Urinary bladder (tissue), 4 donors: ENCODE measurements around the gene CBFA2T2. TPM values are rescaled to one million over a fixed set of nuclear protein-coding genes. Genes with fewer than 3 reads are reported as not detected.
"Not testable (repeated sequence)": the region's sequence is repeated elsewhere in the genome, so short reads cannot be mapped to it uniquely, and the experiment has no call there.

Experiments used
- DNase-seq: peaks from one replicate; pipeline ENCODE4 v3.0.0-alpha.2; 2015; ENCODE audit errors: extremely low spot score
- H3K27ac ChIP-seq: one replicate; pipeline ENCODE4 v1.5.1; 2013; ENCODE audit warnings: low read depth, mild to moderate bottlenecking, moderate library complexity
- H3K36me3 ChIP-seq: one replicate; pipeline ENCODE4 v1.6.1; 2013; ENCODE audit warnings: mild to moderate bottlenecking, moderate library complexity; ENCODE audit not compliant: insufficient read depth
- H3K4me1 ChIP-seq: one replicate; pipeline ENCODE4 v1.6.1; 2013; ENCODE audit warnings: mild to moderate bottlenecking, moderate library complexity; ENCODE audit not compliant: insufficient read depth
- H3K4me3 ChIP-seq: one replicate; pipeline ENCODE4 v1.5.1; 2013; ENCODE audit warnings: low read depth, low read length
- WGBS: extraction: QIAGEN DNeasy Blood & Tissue Kit; methylation state at CpG from one replicate; pipeline ENCODE4 v1.1.7; 2013; 5-methylcytosine and 5-hydroxymethylcytosine counted together
- polyA plus RNA-seq: library from polyadenylated mRNA; stranded (reverse); fragments of 200-250 nt; gene quantifications from one replicate; pipeline ENCODE4 v1.2.3, GENCODE V29; 2013
- total RNA-seq: library from RNA; depleted of rRNA; stranded (reverse); fragments of >200 nt; gene quantifications from one replicate; pipeline ENCODE4 v1.2.3, GENCODE V29; 2014
- donor health status: healthy with polysubstance abuse.
- donor health status: healthy.

Gene CBFA2T2
- total RNA-seq, result 16.0 TPM
- polyA plus RNA-seq, result 12.5 TPM

DNA sequence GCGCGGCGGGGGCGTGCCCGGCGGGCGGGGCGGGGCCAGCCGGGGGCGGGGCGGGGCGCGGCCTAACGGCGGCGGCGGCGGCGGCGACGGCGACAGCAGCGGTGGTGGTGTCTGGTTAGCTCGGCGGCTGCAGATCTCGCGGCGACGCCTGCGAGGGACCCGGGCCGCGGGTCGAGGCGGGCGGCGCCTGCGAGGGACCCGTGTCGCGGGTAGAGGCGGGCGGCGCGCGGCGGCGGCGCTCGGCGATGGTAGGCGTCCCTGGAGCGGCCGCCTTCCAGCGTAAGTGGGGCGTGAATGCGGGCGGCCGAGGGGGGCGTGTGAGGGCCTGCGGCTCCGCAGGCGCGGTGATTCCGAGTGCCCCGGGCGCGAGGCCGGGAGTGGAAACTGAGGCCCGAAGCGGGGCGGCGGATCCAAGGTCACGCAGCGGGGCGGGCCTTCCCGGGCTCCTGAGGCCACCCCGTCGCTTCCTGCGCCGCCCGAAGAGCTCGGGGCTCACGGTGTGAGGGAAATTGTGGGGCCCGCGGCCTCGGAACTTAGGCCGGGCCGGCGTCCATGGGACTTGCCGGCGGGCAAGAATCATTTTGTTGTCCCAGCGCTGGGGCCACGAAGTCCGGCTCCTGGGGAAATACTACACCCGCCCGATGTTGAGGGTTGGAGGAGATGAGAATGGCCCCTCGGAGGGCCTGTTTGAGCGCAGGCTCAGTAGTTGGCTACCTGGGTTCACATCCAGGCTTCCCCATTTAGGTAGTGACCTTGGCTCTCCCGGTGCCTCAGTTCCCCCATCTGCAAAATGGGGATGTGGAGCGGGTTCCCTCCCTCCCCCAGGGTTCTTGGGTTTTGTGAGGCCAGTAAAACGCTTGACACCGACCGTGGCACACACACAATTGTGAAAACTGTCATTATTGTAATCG is at the start of gene CBFA2T2:
TSS of gene CBFA2T2 (plus strand) at position 74 of the 911 bp plus-strand sequence. CDS start at position 246, 172 bp downstream.
- WGBS, result under 1% methylated on average over 105 of the region's 105 CpGs
- DNase-seq, result peak; percentile 15
- Histone ChIP-seq H3K4me3 (peak within 1 kb of the TSS; percentile 76), H3K27ac (peak within 1 kb of the TSS; percentile 95), H3K4me1 (no peaks in the 10 kb centered on the region), H3K36me3 (no peaks in the 10 kb centered on the region)

GRCh38 chr20:33440562-33440961 is 49.3 kb upstream of the CBFA2T2 start:
- DNase-seq, H3K36me3 ChIP-seq, H3K27ac ChIP-seq, H3K4me3 ChIP-seq, H3K4me1 ChIP-seq: not testable (repeated sequence)
- WGBS, result 94% methylated on average over 7 of the region's 7 CpGs

- Histone ChIP-seq H3K27ac (no peak overlapping the region), H3K4me3 (no peak overlapping the region), H3K36me3 (peaks cover 2% of the 10 kb centered on the region), H3K4me1 (no peaks in the 10 kb centered on the region)
- 72% methylated on average over 7 of the region's 7 CpGs for WGBS
- no peak for DNase-seq
Measured at GRCh38 chr20:33441142-33441955, 48.5 kb upstream of the CBFA2T2 start.

DNA sequence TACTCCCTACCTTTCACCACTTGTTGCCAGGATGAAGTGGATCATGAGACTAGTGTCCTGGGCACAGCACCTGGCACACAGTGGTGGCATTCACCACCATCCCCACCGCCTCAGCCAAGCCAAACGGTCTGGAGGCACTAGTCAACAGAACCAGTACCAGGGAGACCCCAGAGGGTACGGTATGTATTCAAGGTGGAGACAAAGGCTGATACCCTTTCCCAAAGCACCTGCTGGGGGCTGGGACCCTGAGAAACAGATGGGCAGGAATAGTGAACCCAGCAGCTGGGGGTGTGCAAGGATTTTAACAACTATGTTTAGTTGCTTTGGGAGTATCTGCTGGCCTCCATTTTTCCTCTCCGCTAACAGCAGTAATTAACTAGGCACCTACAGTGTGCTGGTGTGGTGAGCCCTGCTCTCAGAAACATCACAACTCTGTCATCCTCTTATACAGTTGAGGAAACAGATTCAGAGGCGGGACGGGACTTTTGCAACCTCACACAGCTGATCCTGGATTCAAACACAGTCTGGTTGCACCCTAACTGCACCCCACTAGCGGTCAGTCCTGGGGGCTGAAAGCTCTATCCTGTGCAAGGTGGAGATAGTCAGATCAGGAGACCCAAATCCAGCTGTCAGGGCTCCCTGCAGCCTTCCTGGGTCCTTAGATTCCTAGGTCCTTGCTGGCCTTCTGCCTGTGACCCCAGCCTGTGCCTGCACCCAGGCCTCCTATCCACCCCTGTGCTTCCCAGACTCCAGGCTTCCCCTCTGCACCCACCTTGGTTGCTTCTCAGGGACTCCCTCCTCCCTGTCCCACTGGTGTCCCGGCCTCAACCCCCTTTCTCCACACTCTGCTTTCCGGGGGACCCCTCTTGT is 47.5 kb upstream of the CBFA2T2 start:
- no peak for DNase-seq
- WGBS, result 67% methylated on average over 9 of the region's 9 CpGs

DNA sequence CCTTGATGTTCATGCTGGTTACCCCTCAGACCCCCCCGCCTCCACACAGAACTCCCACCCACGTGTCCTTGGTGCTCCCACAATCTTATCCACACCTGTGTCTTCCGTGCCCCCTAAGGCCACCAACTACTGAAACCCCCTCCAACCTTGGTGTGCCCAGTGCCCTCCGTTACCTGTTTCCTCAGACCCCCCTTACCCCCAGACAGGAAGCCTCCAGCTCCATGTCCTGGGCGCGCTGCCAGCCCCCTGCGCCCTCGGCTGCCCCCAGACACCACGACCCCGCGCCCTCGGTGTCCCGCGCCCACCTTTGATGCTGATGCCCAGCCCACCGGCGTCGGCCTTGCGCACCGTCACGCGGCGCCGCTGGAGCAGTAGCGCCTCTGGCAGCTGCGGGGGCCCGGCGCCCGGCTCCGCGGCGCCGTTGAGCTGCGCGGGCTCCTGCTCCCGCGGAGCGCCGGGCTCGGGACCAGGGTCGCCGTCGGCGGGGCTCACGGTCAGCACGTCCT is 46.8 kb upstream of the CBFA2T2 start:
- 2% methylated on average over 45 of the region's 45 CpGs for WGBS
- H3K4me3 ChIP-seq, result peak overlapping the region; percentile 88
- no peaks in the 10 kb centered on the region for H3K4me1 ChIP-seq
- DNase-seq, result no peak
- H3K36me3 ChIP-seq, result no peaks in the 10 kb centered on the region
- H3K27ac ChIP-seq, result peak overlapping the region; percentile 41

More for the DNA sequence above, 47.5 kb upstream of the CBFA2T2 start:
- Histone ChIP-seq H3K4me3 (peak overlapping the region; percentile 88), H3K36me3 (peaks cover 2% of the 10 kb centered on the region), H3K4me1 (no peaks in the 10 kb centered on the region), H3K27ac (no peak overlapping the region)

- Histone ChIP-seq H3K4me3 (peak within 1 kb of the TSS; percentile 88), H3K4me1 (no peaks in the 10 kb centered on the region), H3K36me3 (no peaks in the 10 kb centered on the region), H3K27ac (peak within 1 kb of the TSS; percentile 41)
- DNase-seq, result no peak
- 1% methylated on average over 75 of the region's 75 CpGs for WGBS
Measured at GRCh38 chr20:33443512-33444239, 46.2 kb upstream of the CBFA2T2 start, which contains the start of gene SNTA1. Gene SNTA1, minus strand, starts transcription at chr20:33443763. Its CDS starts 143 bp downstream, at chr20:33443620.

- 56% methylated on average over 4 of the region's 4 CpGs for WGBS
- Histone ChIP-seq H3K27ac (no peak overlapping the region), H3K36me3 (no peaks in the 10 kb centered on the region), H3K4me3 (no peak overlapping the region), H3K4me1 (no peaks in the 10 kb centered on the region)
- DNase-seq, result no peak
Measured at GRCh38 chr20:33444797-33445560, 44.9 kb upstream of the CBFA2T2 start.

DNA sequence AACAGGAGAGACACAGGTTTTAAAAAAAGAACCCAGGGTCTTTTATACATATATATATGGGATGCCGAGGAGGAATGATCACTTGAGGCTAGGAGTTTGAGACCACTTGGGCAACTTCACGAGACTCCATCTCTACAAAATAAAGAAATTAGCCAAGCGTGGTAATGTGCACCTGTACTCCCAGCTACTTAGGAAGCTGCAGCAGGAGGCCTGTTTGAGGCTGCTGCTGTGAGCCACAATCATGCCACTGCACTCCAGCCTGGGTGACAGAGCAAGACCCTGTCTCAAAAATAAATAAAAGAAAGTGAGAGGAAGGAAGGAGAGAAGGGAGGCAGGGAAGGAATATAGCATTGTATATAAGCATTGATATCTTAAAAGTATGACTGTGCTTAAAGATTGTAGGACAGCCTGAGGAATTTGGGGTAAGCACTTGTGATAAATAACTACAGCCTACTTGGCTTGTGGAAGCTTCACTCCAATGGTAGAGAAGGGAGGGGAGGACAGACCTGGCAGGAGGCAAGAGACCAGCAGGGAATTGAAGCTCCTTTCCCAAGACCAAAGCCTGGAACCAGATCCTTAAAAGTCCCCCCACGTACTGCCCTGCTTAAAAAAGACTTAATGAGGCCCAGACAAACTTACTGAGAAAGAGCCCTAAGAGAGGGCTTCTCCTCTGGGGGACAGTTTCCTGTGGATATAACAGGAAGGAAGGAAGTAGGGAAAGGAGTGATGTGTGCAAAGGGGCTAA is 43.8 kb upstream of the CBFA2T2 start:
- Histone ChIP-seq H3K4me3 (no peak overlapping the region), H3K36me3 (no peaks in the 10 kb centered on the region), H3K4me1 (no peaks in the 10 kb centered on the region), H3K27ac (no peak overlapping the region)
- 86% methylated on average over 4 of the region's 4 CpGs for WGBS
- DNase-seq, result no peak

- WGBS, result 68% methylated on average over 4 of the region's 4 CpGs
Measured at GRCh38 chr20:33450867-33451266, 39.0 kb upstream of the CBFA2T2 start.

DNA sequence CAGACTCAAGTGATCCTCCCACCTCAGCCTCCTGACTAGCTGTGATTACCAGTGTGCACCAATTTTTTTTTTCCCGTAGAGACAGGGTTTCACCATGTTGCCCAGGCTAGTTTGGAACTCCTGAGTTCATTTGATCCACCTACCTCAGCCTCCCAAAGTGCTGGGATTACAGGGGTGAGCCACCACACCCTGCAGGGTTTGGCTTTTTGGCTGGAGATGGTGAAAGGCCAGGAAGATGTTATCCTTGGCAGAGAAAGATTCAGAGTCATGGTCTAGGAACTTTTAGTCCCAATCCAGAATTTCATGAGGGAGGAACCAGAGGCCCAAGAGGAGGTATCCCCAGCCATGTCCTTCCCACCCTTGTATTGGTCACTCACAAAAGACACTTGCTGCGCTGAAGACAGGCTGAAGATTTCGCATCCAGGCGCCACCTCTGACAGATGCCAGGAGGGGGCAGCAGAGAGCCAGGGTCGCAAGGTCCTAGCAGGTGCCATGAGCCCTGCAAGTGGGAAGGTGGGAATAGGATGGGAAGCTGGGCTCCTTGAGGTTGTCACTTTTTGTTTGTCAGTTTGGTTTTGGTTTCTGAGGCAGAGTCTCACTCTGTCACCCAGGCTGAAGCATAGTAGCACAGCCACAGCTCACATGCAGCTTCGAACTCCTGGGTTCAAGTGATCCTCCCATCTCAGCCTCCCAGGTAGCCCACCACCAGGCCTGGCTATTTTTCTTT is 32.8 kb upstream of the CBFA2T2 start:
- not testable (repeated sequence) for H3K36me3 ChIP-seq, H3K27ac ChIP-seq, DNase-seq, H3K4me1 ChIP-seq, H3K4me3 ChIP-seq
- 22% methylated on average over 5 of the region's 6 CpGs for WGBS

More at GRCh38 chr20:33450867-33451266, 39.0 kb upstream of the CBFA2T2 start:
- Histone ChIP-seq H3K4me3 (no peak overlapping the region), H3K36me3 (no peaks in the 10 kb centered on the region), H3K27ac (no peak overlapping the region), H3K4me1 (no peaks in the 10 kb centered on the region)
- no peak for DNase-seq

- H3K4me3 ChIP-seq, result no peak overlapping the region
- no peaks in the 10 kb centered on the region for H3K4me1 ChIP-seq
- H3K36me3 ChIP-seq, result no peaks in the 10 kb centered on the region
- H3K27ac ChIP-seq, result no peak overlapping the region
- no peak for DNase-seq
- WGBS, result 84% methylated on average over 7 of the region's 7 CpGs
Measured at GRCh38 chr20:33459599-33459998, 30.3 kb upstream of the CBFA2T2 start.
